ENCODE results near the gene PALLD.

GRCh38 chr4:168731006-168731636 lies 234.3 kb downstream of the PALLD start:
- TF ChIP-seq, protein P1, sequence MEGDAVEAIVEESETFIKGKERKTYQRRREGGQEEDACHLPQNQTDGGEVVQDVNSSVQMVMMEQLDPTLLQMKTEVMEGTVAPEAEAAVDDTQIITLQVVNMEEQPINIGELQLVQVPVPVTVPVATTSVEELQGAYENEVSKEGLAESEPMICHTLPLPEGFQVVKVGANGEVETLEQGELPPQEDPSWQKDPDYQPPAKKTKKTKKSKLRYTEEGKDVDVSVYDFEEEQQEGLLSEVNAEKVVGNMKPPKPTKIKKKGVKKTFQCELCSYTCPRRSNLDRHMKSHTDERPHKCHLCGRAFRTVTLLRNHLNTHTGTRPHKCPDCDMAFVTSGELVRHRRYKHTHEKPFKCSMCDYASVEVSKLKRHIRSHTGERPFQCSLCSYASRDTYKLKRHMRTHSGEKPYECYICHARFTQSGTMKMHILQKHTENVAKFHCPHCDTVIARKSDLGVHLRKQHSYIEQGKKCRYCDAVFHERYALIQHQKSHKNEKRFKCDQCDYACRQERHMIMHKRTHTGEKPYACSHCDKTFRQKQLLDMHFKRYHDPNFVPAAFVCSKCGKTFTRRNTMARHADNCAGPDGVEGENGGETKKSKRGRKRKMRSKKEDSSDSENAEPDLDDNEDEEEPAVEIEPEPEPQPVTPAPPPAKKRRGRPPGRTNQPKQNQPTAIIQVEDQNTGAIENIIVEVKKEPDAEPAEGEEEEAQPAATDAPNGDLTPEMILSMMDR (IDR thresholded peaks at IDR 0.05) = no peak
- no peak for TF ChIP-seq POLR2A (IDR thresholded peaks at IDR 0.05)
